ENCODE data around the gene SHFL.

- TF ChIP-seq CTCF (IDR thresholded peaks at IDR 0.05) (no peak), POLR2A (IDR thresholded peaks at IDR 0.05) (no peak)
These were observed 5.2 kb downstream of the SHFL start for GRCh38 chr19:10091370-10091687.

Data from right lobe of liver (tissue), 4 donors.